Fibroblast of gingiva (primary cell): ENCODE measurements around the gene RABGAP1.
A peak's percentile ranks its signal among the peaks of the same experiment; 100 is the strongest.

Source experiments
- DNase-seq: peaks from one replicate; pipeline ENCODE4 v3.0.0-alpha.2; 2011; ENCODE audit warnings: low read depth

RABGAP1 gene

DNA sequence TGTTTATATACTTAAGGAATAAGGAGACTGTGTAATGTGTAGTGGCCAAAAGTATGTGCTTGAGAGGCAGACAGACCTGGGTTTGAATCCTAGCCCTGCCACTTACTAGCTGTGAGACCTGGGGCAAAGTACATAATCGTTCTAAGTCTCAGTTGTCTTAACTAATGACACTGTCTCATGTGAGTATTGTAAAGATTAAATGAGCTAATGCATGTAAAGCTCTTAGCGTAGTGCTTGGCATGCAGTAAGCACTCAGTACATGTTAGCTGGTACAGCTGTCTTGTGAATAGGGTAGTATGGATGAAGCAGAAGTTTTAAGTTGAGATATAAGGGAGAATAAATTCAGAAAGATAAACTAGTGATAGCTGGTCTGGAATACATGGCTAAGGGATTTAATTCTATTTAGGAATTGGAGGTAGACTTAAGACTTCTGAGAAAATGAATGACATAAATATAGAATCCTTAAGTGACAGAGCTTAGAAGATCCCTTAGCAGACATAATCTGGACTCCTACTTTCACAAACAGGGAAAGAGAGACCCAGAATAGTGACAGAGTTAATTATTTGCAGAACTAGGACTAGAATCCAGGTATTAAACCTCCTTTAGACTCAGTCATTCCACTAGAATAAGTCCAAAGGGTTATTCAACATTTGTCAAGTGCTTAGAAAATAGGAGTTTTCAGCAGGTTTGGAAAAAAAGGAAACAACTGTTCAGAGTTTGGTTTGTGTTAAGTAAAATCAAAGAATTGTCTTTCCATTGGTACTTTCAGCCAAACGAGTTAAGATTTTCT is 105.8 kb downstream of the RABGAP1 start:
- DNase-seq, result no peak

GRCh38 chr9:123048748-123049147 is 107.9 kb downstream of the RABGAP1 start:
- peak; percentile 58 for DNase-seq

- DNase-seq, result peak; percentile 70
Measured at GRCh38 chr9:123049589-123050222, 108.9 kb downstream of the RABGAP1 start.

DNA sequence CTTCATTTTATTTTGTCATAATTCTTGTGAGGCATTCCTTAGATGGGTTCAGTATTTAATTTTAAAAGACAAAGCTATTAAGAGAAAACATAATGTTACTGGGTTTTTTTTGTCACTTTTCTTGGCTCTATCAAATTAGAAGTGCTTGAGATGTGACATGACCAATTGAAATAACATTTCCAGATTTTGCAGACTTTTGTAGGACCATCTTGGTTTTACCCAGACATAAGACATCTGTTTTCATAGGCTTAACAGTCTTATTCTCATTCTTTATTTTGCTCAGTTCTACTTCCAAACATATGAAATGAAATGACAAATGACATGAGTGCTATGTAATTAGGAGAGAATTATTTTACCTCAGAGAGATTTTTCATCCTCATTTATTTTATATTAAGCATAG is 112.2 kb downstream of the RABGAP1 start:
- no peak for DNase-seq

GRCh38 chr9:123053711-123054110 is 112.9 kb downstream of the RABGAP1 start:
- no peak for DNase-seq

- peak; percentile 78 for DNase-seq
Measured at GRCh38 chr9:123058834-123059233, 118.0 kb downstream of the RABGAP1 start.

GRCh38 chr9:123059472-123060220 is 118.8 kb downstream of the RABGAP1 start:
- DNase-seq, result no peak

GRCh38 chr9:123061216-123061615 is 120.4 kb downstream of the RABGAP1 start:
- DNase-seq, result no peak

- peak; percentile 14 for DNase-seq
Measured at GRCh38 chr9:123062351-123063176, 121.7 kb downstream of the RABGAP1 start.

DNA sequence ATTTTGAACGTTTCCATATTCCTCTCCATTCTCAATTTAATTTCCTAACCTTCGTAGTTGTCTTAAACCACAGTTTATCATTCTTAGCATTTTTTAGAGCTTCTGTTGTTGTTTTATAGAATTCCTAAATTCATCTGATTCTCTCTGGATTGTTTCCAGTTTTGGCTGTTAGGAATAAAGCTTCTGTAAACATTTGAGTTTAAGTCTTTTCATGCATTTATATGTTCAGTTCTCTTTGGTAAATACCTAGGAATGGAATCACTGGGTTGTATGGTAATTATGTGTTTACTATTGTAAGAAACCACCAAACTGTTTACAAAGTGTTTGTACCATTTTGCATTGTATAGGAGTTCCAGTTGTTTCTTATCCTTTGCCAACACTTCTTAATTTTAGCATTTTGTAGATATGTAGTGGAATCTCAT is 122.4 kb downstream of the RABGAP1 start:
- peak; percentile 86 for DNase-seq

- DNase-seq, result no peak
Measured at GRCh38 chr9:123063896-123064295, 123.1 kb downstream of the RABGAP1 start.

- DNase-seq, result no peak
Measured at GRCh38 chr9:123064716-123065115, 123.9 kb downstream of the RABGAP1 start.

GRCh38 chr9:123065196-123065595 is 124.4 kb downstream of the RABGAP1 start:
- DNase-seq, result no peak

DNA sequence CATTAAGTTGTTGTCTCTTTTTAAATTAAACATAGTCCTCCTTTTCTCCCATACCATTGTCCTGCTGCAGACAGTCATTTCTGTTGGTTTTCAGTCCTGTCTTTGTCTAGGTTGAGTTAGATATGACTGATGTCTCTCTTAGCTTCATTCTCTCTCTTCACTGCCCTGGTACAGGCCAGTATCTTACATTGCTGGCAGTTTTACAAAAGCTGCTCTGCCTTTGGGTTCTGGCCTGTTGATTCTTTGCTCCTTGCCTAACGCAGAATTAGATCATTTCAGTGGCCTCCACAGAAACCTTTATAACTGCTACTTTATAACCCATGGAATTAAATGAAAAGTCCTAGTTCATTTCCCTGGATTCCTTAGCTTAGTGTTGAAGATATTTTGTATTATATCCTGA is 126.3 kb downstream of the RABGAP1 start:
- no peak for DNase-seq

- peak; percentile 87 for DNase-seq
Measured at GRCh38 chr9:123069010-123069481, 128.2 kb downstream of the RABGAP1 start.

DNA sequence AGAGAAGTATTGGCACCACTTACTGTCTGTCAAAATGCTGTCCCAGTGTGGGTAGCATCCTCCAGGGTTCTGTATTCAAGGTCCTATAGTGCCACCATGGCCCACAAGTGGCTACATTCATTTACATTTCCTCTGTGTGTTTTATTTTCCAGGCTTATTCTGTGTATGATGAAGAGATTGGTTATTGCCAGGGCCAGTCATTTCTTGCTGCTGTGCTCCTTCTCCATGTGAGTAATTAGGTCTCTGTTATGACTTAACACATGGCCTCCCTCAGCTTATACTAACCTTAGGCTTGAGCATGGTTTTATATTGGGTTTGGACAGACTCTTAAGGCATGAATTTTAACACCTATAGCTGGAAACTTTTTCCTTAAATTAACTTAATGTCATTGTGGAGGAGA is 129.4 kb downstream of the RABGAP1 start:
- DNase-seq, result no peak

GRCh38 chr9:123072407-123072995 is 131.7 kb downstream of the RABGAP1 start:
- no peak for DNase-seq

DNA sequence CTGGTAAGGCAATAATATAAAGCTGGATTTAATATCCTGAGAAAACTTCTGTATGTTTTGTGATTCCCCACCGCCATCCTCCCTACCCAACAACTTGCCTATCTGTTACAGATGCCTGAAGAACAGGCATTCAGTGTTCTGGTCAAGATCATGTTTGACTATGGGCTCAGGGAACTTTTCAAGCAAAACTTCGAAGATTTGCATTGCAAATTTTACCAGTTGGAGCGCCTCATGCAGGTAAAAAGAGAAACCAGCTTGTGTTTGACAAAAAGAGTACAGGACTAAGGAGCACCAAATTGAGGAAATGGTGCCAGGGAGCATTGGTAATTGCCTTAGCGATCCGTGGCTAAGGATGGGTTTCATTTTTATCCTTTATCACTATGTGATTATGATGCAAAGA is 132.6 kb downstream of the RABGAP1 start:
- no peak for DNase-seq

DNA sequence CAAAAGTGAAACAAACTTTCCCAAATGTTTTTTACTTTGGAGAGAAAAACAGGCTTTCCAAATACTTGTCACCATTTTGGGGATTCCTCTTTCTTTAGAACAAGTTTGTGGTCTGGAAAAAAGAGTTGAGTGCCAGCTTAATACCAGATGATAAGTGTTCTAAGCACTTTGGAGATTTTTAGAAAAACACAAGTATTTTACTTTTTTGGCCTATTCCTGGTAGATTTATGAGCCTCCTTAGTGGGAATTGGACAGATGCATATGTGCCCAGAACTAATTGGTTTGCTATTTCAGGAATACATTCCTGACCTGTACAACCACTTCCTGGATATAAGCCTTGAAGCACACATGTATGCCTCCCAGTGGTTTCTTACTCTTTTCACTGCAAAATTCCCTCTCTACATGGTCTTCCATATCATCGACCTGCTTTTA is 133.2 kb downstream of the RABGAP1 start:
- peak; percentile 50 for DNase-seq

DNA sequence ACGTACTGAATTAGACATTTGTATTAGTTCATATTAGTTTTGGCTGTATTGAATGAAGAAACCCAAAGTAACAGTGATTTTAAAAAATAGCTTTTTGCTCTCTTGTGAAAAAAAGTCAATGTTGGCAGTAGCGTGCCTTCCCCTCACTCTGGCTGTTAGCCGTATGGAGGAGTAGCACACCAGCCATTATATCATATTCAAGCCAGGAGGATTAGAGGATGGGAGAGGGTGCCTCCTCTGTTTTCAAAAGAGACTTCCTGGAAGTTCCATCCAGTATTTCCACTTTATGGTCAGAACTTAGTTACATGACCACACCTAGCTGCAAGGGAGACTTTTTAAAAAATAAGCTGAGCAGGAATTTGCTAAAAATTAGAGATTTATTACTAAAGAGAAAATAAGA is 133.8 kb downstream of the RABGAP1 start:
- no peak for DNase-seq

- DNase-seq, result no peak
Measured at GRCh38 chr9:123080444-123080843, 139.6 kb downstream of the RABGAP1 start.
